Measurements from ENCODE around the gene RBM38. TPM values are rescaled to one million over a fixed set of nuclear protein-coding genes. Genes with fewer than 3 reads are reported as not detected.

The RBM38 gene
- polyA plus RNA-seq, 3 donors: 26.8 to 43.8 (median 37.6) TPM

DNA sequence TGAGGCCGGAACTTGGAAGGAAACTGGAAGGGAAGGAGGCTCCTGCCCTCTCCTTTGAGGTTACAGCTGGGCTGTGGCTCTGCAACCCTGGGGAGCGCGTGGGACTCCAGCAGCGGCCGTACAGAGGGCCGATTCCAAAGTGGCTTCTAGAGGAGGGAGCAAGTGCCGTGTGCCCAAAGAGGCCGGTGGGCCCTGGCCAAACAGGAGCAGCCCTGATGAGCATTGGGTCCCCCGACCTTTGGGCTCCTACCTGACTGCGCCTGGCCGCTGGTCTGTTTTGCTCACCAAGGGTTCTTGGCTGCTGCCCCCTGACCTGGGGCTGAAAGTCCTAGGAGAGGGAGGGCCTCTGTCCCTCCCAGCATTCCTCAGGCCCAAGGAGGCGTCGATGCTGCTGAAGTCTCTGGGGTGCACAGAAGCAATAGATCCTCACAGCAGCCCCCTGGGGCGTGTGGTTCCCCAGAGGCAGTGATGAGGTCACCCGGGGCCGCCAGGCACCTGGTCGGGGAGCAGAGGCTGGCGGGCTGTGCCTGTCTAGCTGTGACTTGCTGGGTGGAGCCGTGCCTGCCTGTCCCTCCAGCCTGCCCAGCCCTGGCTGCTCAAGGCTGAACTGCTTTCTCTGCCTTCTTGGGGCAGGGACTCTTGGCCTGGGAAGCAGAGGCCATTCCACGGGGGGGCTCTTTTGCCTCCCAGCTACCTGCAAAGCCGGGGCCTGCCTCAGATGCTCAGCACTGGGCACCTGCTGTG is 9.8 kb downstream of the RBM38 start:
- no peak for DNase-seq

DNA sequence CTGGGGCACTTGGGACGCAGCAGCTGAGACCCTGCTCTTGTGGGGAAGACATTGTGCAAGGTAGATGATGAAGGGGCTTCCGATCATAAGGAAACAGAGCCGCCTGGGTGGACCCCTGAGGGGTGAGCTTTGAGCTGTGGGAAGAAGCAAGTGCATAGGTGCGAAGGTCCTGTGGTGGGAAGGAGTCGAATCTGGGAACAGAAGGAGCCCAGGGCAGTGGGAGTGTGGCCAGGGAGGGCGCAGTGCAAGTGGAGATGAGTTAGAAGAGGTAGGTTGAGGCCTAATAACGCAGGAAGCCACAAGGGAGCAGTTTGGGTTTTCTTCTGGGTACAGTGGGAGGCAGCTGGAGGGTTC is 10.3 kb downstream of the RBM38 start:
- no peak for DNase-seq

DNA sequence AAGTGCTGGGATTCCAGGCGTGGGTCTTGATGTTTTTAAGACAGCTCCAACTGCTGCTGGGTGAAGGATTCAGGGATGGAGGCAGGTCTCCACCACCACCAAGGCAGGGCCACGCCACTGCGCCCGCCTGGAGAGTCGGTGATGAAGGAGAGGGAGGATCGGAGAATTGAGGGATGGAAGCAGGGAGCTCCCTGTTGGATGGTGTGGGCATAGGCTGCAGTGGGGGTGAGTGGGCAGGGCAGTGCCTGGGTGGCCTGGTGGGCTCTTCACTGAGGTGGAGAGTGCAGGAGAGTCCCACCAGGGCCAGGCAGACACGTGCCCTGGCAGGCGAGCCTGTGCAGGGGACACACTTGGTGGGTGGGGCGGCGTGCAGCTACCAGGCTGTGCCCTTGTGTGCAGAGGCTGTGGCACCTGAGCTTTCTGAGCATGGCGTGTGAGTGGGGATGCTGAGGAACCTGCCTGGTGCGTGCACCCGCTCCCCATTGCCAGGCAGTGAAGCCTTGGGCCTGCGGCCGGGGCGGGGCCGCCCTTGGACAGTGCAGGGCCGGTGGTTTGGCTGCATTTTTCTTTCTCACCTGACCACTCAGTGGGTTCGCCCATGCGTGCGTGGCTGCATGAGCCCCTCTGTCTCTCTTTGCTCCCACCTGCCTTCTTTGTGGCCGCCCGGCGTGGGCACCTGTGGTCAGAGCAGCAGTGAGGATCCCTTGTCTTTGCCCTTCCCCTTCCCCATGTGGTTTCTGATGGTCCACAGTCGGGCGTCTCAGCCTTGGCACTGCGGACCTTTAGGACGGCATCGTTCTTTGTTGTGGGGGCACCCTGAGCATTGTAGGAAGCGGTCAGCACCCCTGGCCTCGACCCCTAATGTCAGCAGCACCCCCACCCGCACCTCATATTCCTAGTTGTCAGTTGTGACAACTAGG is 11.3 kb downstream of the RBM38 start:
- no peak for DNase-seq

DNA sequence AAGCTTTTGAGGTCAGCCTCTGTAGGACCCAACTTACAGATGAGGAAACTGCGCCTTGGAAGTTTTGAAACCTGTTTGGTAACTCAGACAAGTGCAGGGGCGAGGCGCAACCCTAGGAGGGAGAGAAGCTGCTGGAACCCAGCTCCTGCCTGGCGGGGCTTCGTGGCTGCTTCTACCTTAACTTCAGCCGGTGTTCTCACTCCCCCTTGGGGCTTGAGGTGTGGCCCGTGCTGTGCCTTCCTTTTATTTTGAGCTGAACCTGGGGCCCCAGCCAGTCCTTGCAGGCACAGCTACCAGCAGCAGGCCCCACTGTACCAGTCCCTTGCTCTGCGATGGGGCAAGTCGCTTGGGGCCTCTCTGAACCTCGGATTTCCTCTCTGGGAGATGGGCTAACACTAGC is 12.0 kb downstream of the RBM38 start:
- no peak for DNase-seq

DNA sequence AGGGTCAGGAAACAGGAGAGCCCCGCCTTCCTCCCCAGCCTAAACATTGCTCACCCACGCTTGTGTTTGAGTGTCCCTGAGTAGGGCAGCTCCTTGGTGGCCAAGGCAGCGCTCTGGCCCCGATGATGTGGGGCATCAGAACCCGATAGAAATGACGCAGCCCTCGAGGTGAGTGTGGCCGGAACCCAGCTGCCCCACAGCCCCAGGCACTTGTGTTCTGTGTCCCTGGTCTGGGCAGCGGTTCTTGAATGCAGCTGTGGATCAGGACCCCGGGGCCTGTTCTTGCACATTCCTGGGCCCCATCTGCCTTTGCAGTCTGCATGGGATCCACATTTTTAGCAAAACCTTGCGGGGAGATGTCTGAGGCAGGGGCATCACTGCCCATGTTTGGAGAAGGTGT is 12.8 kb downstream of the RBM38 start:
- no peak for DNase-seq

DNA sequence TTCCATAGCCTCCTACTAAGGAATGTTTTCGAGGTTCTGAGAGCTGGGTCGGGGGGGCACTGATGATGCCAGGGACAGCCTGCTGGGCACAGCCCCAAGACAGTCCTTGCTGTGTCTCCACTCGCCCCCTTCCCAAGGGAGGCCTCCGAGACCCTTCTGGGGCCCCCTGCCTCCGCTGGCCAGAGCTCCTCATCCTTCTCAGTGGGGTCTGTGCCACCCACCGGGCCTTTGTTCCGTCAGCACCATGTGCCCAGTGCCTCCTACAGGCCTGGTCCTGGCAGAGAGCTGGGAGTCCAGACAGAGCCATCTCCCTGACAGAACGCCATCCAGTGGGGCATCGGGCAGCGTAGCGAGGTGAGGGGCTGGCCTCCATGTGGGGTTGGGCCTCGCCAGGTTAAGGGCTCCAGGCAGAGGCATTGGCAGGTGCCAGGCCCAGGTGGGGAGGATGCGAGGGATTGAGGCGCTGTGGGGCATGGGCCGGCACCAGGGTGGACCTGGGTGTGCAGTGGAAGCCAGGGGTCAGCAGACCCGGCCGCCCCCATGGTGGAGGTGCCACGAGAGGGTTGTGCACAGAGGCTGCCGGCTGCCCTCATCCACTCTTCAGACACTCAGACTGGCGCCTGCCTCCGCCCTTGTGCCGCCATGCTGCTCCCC is 13.3 kb downstream of the RBM38 start:
- DNase-seq: no peak

DNA sequence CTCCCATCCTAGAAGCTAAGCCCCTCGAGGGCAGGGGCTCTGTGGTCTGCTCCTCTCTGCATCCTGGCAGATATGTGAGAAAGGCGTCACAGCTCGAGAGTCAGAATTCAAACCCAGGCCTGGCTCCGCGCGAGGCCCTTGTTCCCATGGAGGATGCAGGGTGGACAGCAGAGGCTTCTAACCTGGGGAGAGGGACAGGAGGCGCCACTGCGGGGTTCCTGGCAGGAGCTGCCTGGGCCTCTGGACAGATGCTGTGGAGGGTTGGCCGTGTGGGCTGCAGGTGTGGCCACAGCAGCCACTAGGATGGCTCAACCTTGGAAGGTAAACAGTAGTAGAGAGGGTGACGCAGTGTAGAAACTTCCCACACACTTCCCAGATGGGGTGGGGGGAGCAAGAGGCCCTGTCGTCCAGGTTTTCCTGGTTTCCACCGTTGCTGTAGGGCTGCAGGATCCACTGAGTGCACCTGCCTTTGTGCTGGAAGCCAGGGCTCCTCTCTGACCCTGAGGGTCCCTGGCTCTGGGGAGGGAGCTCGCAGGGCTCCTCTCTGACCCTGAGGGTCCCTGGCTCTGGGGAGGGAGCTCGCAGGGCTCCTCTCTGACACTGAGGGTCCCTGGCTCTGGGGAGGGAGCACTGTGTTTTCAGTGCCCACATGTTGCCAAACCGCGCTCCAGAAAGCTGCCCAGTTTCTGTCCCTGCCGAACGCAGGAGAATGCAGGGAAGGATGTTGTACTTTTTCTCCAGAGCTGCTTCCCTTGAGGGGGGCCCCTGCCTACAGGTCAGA is 14.2 kb downstream of the RBM38 start:
- DNase-seq: no peak

DNA sequence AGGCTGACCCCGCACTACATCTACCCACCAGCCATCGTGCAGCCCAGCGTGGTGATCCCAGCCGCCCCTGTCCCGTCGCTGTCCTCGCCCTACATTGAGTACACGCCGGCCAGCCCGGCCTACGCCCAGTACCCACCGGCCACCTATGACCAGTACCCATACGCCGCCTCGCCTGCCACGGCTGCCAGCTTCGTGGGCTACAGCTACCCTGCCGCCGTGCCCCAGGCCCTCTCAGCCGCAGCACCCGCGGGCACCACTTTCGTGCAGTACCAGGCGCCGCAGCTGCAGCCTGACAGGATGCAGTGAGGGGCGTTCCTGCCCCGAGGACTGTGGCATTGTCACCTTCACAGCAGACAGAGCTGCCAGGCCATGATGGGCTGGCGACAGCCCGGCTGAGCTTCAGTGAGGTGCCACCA is 16.4 kb downstream of the RBM38 start:
- no peak for DNase-seq

DNA sequence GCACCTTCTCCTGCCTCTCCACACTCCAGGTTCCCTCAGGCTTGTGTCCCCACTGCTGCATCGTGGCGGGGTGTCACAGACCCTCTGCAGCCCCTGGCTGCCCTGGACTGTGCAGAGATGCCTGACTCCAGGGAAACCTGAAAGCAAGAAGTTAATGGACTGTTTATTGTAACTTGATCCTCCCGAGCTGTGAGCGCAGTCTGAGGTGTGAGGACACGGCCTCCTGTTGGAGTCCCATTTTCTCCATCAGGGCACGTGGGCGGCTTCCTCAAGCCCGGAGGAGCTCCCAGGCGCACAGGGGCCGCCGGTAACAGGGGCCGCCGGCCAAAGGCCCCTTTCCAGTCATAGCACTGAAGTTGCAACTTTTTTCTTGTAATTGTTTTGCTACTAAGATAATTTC is 16.9 kb downstream of the RBM38 start:
- no peak for DNase-seq

DNA sequence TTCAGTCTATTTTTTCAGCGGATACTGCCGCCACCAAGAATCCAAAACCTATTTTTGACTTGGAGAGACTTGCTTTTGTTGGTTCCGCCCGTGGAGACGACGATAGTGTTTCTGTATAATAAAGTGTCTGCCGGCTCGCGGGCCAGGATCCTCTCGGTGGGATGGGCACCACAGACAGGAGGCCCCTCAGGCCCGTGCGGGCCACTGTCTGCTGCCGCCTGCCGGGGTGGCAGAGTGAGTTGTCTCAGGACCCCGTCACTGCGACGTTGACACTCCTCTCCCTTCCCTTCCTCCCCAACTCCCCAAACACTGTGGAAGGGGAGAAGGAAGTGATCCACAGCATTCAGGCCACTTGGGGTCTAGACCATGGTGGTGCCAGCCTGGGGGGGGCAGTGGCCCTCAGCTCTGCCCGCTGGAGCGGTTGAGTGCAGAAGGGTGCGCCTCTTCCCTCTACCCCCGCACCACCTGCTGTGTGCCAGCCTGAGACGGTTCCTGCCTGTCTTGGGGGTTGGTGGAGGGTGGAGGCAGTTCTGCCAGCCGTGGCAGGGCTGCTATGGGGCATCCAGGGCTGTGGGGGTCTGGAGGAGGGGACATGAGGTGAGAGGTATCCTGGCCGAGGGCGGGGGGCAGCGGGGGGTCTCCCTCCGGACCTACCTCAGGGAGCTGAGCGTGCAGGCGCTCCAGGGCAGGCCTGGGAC is 17.5 kb downstream of the RBM38 start:
- DNase-seq: no peak

DNA sequence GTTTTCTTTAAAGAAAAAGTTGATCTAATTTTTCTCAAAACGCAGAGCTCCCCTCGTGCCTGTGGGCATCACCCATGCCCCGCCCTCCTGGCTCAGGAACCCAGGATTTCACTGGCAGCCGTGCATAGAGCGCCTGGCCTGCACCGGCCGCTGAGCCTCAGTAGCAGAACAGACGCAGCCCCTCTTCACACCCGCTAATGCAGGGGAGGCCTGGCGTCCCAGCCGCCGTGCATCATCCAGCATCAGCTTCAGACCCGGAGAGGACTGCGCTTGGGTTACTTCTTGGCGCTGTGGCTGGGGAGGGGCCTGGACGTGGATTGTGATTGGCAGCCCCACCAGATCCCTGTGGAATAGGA is 18.1 kb downstream of the RBM38 start:
- DNase-seq: no peak

DNA sequence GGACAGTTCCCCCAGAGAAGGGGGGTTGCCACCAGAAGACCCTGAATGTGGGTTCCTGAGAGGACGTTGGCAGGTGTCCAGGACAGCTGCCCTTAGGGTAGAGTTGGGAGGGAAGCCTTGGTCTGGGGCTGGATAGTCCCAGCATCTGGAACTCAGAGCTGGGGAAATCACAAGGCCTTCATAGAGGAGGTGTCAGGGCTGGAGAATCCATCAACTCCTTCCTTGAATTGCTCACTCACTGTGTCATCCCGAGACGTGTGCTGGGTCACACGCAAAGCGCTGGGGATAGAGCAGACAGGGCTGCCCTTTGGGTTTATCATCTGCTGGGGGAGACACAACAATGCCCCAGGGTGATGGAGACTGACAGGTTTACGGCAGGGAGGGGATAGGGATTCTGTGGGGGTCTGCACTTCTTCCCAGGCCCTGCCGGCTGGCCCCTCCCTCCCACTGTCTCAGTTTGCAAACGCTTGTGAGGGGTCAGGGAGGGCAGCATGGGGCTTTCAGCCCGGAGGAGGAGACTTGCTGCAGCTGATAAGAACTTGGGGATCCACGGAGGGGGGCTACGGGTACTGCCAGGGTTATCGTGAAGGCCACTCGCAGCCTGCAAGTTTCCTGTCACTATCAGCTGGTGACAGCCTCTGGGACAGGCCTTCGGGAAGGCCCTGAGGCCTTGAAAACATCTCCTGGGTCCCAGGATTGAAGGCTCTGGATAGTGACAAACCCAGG is 18.6 kb downstream of the RBM38 start:
- DNase-seq: no peak

DNA sequence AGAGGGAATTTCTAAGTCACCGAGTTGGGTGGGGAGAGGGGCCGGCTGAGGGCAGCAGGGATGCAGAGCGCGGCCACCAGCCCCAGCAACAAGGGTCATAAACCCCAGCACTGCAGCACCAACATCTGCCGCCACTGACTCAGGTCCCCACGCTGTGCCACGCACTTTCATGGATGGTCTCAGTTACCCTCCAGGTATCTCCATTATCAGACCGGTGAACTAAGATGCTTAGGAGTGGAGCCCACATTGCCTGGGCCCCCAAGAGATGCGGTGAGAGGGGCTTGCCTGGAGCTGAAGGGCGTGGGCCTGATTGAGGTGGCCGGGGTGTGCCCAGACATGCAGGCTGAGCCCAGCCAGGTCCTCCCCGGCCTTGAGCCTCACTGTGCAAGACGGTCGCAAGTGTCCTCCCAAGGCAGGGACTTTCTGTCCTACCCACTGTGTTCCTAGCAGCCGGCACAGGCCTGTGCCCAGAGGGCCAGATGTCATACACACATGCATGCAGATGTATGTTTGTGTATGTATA is 19.3 kb downstream of the RBM38 start:
- no peak for DNase-seq

DNA sequence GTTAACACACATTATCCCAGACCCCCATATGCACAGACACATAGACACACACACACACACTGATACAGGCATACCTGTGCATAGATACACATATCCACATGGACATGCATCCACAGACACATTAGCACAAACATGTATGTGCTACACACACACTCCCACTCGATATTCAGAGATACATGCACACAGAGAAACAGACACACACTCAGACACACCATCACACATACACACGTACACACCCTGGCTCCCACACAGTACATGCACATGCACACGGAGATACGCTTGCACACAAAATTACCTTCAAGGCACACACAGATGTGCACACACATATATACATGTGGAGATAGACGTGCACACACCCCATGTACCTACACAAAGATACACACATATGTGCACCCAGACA is 19.7 kb downstream of the RBM38 start:
- no peak for DNase-seq

DNA sequence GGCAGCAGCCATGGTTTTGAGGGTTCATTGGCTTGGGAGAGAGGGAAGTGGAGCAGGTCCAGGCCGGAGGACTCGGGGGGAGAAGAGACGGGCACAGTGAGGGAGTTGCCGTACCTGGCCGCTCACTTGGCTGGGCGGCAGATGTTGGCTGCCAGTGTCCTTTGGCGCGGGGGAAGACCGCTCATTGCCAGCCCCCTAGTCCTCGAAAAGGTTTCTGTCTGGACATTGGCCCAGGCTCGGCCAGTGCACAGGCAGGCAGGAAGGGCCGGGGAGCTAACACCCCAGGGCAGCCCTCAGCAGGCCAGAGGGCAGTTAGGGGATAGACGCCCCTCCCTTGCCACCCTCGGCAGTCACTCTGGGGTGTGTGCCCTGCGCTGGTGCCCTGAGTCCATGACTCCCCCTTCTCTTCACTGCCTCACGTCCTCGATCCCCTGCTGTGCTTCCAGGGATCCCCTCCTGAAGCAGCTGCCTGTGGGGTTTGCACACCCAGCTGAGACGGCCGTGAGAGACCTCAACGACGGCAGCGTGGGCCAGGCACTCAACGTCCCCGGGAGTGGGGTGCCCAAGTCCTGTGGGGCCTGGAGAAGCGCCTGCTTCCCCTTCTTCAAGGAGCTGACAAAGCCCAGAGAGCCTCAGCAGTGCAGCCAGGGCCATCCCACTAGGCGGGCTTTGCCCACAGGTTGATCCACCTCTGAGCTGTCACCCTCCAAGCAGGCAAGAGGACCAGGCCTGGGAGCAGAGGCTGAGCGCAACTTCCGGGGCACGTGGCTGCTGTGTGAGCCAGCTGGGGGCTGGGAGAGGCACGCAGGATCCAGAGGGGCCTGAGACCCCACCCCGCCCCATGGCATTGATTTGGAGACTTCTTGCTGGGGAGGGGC is 20.4 kb downstream of the RBM38 start:
- no peak for DNase-seq

DNA sequence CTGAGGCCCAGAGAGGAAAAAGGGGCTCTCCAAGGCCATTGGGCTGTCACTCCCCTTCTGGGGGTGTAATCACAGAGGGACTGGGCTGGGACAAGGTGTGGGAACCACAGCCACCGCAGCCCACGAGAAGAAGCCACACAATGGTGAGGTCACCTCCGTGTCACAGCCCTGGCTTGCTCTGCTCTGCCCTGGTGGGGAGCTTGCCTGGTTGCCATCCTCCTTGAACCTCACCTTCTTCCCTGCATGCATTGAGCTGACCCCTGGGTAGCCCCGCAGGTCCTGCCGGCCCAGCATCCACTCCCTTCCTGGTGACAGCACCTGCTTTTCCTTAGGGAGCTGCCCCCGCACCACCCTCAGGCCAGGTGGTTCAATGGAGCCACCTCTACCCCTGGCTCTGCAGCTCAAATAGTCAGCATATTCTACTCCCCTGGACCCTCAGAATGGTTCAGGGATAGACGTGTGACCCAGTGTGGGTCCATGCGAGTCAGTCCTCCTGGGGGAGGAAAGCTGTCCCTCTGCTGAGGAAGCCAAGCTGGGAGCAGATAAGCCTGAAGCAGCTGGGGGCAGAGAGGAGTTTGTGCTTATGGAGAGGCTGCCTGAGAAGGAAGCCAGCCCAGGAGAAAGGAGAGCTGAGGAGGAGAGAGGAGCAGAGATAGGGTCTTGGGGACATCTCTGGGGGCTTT is 21.3 kb downstream of the RBM38 start:
- no peak for DNase-seq

DNA sequence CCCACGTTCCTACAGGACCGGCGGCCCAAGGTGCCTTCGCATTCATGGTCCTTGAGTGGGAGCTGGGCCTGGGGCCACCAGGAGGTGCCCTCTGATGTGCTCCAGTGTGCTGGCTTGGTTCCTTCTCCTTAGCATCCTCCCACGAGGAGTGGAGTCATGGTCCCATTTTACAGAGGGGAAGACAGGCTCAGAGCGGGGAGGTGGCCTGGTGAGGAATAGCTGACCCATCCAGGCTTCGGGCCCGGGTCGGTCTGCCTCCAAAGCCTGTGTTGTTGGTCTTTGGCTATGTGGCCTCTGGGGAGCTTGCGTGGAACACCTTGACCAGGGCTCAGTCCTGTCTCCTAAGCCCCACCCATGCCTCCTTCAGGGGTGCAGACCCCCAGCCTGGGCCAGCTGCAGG is 22.8 kb downstream of the RBM38 start:
- no peak for DNase-seq

DNA sequence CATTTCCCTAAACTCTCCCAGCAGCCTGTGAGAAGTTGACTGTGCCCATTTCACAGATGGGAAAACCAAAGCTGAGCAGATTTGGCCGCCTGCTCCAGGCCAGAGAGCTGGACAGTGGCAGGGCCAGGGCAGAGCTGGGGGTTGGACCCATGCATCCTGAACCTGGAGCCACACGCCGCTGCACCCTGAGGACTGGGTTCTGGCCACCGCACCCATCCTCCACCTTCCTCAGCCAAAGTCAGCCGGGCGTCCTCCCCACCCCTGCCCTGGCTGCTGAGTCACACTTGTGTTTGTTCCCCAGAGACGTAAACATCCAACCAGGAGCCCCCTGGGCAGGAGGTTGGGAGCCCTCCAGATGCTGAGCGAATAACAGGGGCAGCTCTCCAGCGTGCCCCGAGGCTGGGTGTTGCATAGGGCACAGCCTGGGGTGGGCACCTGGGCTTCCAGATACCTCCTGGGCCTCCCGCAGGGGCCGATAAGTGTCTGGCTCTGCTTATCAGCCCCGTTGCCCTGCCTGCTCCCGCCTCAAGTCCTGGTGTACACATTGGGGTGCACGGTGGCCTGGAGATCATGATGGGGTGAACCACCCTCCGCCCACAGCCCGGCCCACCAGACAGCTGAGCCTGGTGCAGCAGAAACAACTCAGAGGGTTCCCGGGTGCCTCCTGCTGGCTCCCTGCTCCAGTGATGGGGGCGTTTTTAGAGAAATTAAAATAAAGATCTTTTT is 23.8 kb downstream of the RBM38 start:
- no peak for DNase-seq

All from renal pelvis (tissue), 4 donors.